RWPE1 (cell line): Measurements from ENCODE around the gene CLEC4E.

Source experiments
- CTCF ChIA-PET: fragments of 350-600 bp; sonication (Branson Sonifier 250); formaldehyde crosslinking; extraction: SDS; loops from one replicate; lab custom pipeline; 2021; lab: Yijun Ruan, JAX
- POLR2A ChIA-PET: fragments of 400-600 bp; formaldehyde crosslinking; extraction: SDS; loops from one replicate; lab custom pipeline; 2020; ENCODE audit warnings: antibody characterized with exemption; ENCODE audit not compliant: low non-redundant PET; lab: Yijun Ruan, JAX
- DNase-seq: peaks from one replicate; pipeline ENCODE4 v3.0.0; 2012; ENCODE audit warnings: low spot score
- H3K27ac ChIP-seq: fragments of 450-650 bp; 2 replicates; pipeline ENCODE4 v1.5.1; 2017
- TF ChIP-seq, protein P1 (sequence below): fragments of 450-650 bp; conservative IDR thresholded peaks from 2 replicates; pipeline ENCODE4 v1.5.1; 2017; ENCODE audit warnings: low read depth, mild to moderate bottlenecking

The CLEC4E gene

GRCh38 chr12:8517971-8518370 is 22.7 kb downstream of the CLEC4E start:
- DNase-seq, result no peak
- POLR2A ChIA-PET, result no interaction called here
- CTCF ChIA-PET, result interaction anchor here (0.8 kb wide), 1 partner anchor 26 kb away, joined by 3 read pairs; no protein-coding TSS in a partner anchor

DNA sequence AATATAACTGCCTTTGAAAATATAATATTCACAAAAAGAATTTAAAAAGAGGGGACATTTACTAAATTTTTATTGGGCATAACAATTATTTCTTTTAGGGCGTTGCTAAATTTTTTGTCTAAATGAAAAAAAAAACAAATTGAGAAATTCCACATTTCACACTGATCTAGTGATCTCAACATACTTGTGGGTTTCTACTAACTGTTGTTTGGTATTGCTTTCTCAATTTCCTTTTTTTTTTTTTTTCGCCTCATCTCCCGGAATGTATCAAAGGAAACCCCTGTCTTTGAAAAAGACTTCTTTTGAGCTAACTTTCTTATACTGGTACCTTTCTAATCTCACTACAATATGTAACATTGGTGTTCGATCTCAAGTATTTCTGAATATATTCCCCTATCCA is 27.4 kb downstream of the CLEC4E start, which contains the start of gene CLEC4D:
TSS of gene CLEC4D (plus strand) at position 248 of the 400 bp plus-strand sequence. CDS start 230 bp downstream, outside the sequence.
- TF ChIP-seq, protein P1, sequence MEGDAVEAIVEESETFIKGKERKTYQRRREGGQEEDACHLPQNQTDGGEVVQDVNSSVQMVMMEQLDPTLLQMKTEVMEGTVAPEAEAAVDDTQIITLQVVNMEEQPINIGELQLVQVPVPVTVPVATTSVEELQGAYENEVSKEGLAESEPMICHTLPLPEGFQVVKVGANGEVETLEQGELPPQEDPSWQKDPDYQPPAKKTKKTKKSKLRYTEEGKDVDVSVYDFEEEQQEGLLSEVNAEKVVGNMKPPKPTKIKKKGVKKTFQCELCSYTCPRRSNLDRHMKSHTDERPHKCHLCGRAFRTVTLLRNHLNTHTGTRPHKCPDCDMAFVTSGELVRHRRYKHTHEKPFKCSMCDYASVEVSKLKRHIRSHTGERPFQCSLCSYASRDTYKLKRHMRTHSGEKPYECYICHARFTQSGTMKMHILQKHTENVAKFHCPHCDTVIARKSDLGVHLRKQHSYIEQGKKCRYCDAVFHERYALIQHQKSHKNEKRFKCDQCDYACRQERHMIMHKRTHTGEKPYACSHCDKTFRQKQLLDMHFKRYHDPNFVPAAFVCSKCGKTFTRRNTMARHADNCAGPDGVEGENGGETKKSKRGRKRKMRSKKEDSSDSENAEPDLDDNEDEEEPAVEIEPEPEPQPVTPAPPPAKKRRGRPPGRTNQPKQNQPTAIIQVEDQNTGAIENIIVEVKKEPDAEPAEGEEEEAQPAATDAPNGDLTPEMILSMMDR, result no peak
- POLR2A ChIA-PET, result no interaction called here
- CTCF ChIA-PET, result no interaction called here
- no peak within 1 kb of the TSS for H3K27ac ChIP-seq
- no peak for DNase-seq

More at GRCh38 chr12:8517971-8518370, 22.7 kb downstream of the CLEC4E start:
- TF ChIP-seq, protein P1, result no peak
- H3K27ac ChIP-seq, result no peak overlapping the region

DNA sequence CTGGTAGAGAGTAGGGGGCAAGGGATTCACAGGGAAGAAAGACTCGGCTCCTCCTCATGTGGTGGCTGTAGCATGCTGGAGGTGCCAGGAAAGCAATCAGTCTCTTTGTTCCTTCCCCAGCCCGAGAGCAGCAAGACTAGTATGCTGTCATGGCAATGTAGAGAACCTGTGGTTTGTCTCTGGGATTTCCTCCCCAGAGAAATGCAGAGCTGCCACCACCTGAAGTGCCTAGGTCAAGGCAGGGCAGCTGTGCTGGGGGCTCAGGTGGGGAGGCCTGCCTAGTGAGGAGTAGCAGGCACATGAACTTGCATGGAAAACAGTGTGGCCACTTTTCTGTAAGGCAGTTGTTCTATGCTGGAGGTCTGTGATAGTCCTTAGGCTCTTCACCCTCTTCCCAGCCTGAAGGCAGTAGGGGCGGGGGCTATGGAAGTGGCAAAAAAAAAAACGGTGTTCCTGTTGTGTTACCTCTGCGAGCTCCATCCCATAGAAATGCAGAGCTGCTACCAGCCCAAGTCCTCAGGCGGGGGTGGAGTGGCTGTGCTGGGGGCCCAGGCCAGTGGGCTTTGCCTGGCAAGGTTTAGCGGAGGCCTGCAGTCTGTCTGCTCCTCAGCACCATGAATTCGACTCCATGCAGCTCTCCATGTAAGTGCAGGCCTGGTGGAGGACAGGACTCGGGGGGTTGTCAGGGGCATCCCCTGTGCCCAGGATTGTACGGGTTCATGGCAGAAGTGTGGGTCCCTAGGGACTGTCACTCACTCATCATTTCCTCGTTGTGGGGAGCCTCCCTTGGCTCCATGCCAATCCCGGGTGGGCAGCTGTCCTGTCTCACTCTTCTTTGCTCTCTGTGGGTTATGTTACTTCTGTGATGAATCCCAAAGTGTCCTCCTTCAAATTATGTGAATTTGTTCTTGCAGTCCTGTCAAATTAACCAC is 31.5 kb downstream of the CLEC4E start:
- CTCF ChIA-PET, result interaction anchor here (0.7 kb wide), 1 partner anchor 106 kb away, joined by 3 read pairs; no protein-coding TSS in a partner anchor
- no peak overlapping the region for H3K27ac ChIP-seq
- POLR2A ChIA-PET, result no interaction called here
- no peak for DNase-seq
- TF ChIP-seq, protein P1, result no peak

- no peak overlapping the region for H3K27ac ChIP-seq
- POLR2A ChIA-PET, result no interaction called here
- no peak for DNase-seq
- TF ChIP-seq, protein P1, result no peak
- CTCF ChIA-PET, result no interaction called here
These were observed 32.5 kb downstream of the CLEC4E start for GRCh38 chr12:8508223-8508622.

- DNase-seq, result no peak
- CTCF ChIA-PET, result no interaction called here
- no peak overlapping the region for H3K27ac ChIP-seq
- TF ChIP-seq, protein P1, result no peak
- POLR2A ChIA-PET, result no interaction called here
These were observed 33.1 kb downstream of the CLEC4E start for GRCh38 chr12:8507596-8507995.

DNA sequence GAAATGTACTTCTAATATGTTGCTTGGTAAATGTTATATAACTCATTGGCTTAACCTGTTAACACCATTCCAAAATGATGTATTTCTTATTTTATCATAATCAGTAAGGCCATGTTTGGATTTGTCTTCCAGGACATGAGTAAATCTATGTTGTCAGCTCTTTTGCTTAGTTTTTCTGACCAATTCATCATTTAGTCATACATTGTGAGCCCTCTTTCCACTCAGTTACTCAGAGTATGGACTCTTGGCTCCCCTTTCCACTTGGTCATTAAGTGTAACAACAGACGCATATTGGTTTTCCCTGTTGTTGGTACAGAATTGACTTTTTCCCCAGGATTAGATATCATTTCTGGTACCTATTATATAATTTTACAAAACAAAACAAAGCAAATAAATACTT is 36.4 kb downstream of the CLEC4E start:
- CTCF ChIA-PET, result interaction anchor here (0.6 kb wide), 1 partner anchor 326 kb away, joined by 4 read pairs; no protein-coding TSS in a partner anchor
- POLR2A ChIA-PET, result no interaction called here

More for the DNA sequence above, 36.4 kb downstream of the CLEC4E start:
- H3K27ac ChIP-seq, result no peak overlapping the region
- DNase-seq, result no peak
- TF ChIP-seq, protein P1, result no peak
